NCI-H2107 (cell line): Measurements from ENCODE around the gene CPSF4L.
A peak's percentile ranks its signal among the peaks of the same experiment; 100 is the strongest.

Experiments
- DNase-seq: peaks from one replicate; lab custom pipeline; 2025; lab: John Stamatoyannopoulos, UW

The CPSF4L gene

GRCh38 chr17:73231841-73232586, 29.7 kb downstream of the CPSF4L start:
- DNase-seq, result peak; percentile 73

GRCh38 chr17:73231395-73231794, 30.3 kb downstream of the CPSF4L start:
- DNase-seq, result no peak

GRCh38 chr17:73230088-73230487, 31.6 kb downstream of the CPSF4L start:
- DNase-seq, result no peak

GRCh38 chr17:73228748-73229236, 32.9 kb downstream of the CPSF4L start:
- DNase-seq, result no peak

- DNase-seq, result no peak
Measured at GRCh38 chr17:73227944-73228343, 33.7 kb downstream of the CPSF4L start.

- DNase-seq, result no peak
Measured at GRCh38 chr17:73227379-73227778, 34.3 kb downstream of the CPSF4L start.

GRCh38 chr17:73226556-73227172, 35.0 kb downstream of the CPSF4L start:
- DNase-seq, result no peak

- DNase-seq, result no peak
Measured at GRCh38 chr17:73224663-73225305, 36.9 kb downstream of the CPSF4L start.

- DNase-seq, result no peak
Measured at GRCh38 chr17:73224237-73224636, 37.4 kb downstream of the CPSF4L start.

- DNase-seq, result no peak
Measured at GRCh38 chr17:73223626-73224230, 38.0 kb downstream of the CPSF4L start.

- no peak for DNase-seq
Measured at GRCh38 chr17:73215447-73215846, 46.2 kb downstream of the CPSF4L start.

- no peak for DNase-seq
Measured at GRCh38 chr17:73214851-73215250, 46.8 kb downstream of the CPSF4L start.

GRCh38 chr17:73214008-73214407, 47.7 kb downstream of the CPSF4L start:
- DNase-seq, result no peak

GRCh38 chr17:73211745-73212144, 49.9 kb downstream of the CPSF4L start:
- no peak for DNase-seq

- no peak for DNase-seq
Measured at GRCh38 chr17:73210002-73210678, 51.5 kb downstream of the CPSF4L start.

GRCh38 chr17:73209436-73209835, 52.2 kb downstream of the CPSF4L start:
- DNase-seq, result no peak

- no peak for DNase-seq
Measured at GRCh38 chr17:73208139-73208827, 53.4 kb downstream of the CPSF4L start.

- no peak for DNase-seq
Measured at GRCh38 chr17:73205459-73205961, 56.2 kb downstream of the CPSF4L start.

GRCh38 chr17:73203788-73204479, 57.7 kb downstream of the CPSF4L start:
- no peak for DNase-seq

- DNase-seq, result no peak
Measured at GRCh38 chr17:73203135-73203787, 58.4 kb downstream of the CPSF4L start.
